Liver (tissue), 9 donors: ENCODE results near the gene COA8. TPM values are rescaled to one million over a fixed set of nuclear protein-coding genes. Genes with fewer than 3 reads are reported as not detected.

Experiments used
- DNase-seq: peaks from one replicate; pipeline ENCODE4 v3.0.0-alpha.2; 2017; ENCODE audit warnings: low spot score
- H3K27ac ChIP-seq, 2 donors: one replicate each; pipeline ENCODE4 v1.7.0; 2013; ENCODE audit warnings: inconsistent platforms in 2 of 2, low read length in 2 of 2, control low read depth in 1 of 2, low read depth in 1 of 2, mild to moderate bottlenecking in 1 of 2
- H3K27me3 ChIP-seq, 4 donors: one replicate each; pipeline versions ENCODE4 v1.6.1 to v1.7.0; 2013; ENCODE audit warnings: low read length in 3 of 4, inconsistent platforms in 1 of 4, mild to moderate bottlenecking in 1 of 4, moderate library complexity in 1 of 4; ENCODE audit not compliant: control insufficient read depth in 4 of 4, insufficient read depth in 4 of 4
- H3K36me3 ChIP-seq, 4 donors: one replicate each; pipeline versions ENCODE4 v1.6.1 to v1.7.0; 2013; ENCODE audit warnings: low read length in 3 of 4, mild to moderate bottlenecking in 3 of 4, low read depth in 1 of 4, moderate library complexity in 1 of 4; ENCODE audit not compliant: control insufficient read depth in 4 of 4, insufficient read depth in 3 of 4
- H3K4me1 ChIP-seq, 4 donors: one replicate each; pipeline versions ENCODE4 v1.6.1 to v1.7.0; 2013; ENCODE audit warnings: low read length in 3 of 4, mild to moderate bottlenecking in 3 of 4, moderate library complexity in 1 of 4; ENCODE audit not compliant: control insufficient read depth in 4 of 4, insufficient read depth in 4 of 4
- H3K4me3 ChIP-seq, 3 donors: one replicate each; pipeline versions ENCODE4 v1.6.1 to v1.7.0; 2013; ENCODE audit warnings: low read length in 3 of 3, control low read depth in 1 of 3, low read depth in 1 of 3, mild to moderate bottlenecking in 1 of 3
- H3K9ac ChIP-seq, 2 donors: one replicate each; pipeline ENCODE4 v1.7.0; 2013; ENCODE audit warnings: low read length in 2 of 2, mild to moderate bottlenecking in 2 of 2, moderate library complexity in 2 of 2, control low read depth in 1 of 2, low read depth in 1 of 2
- H3K9me3 ChIP-seq, 4 donors: one replicate each; pipeline versions ENCODE4 v1.6.1 to v1.7.0; 2013; ENCODE audit warnings: low read length in 3 of 4; ENCODE audit not compliant: control insufficient read depth in 4 of 4
- EGR1 ChIP-seq, 2 donors: IDR thresholded peaks; 2 replicates each; pipeline ENCODE4 v1.6.1; 2016 to 2018; ENCODE audit warnings: antibody characterized with exemption in 2 of 2, low read depth in 2 of 2
- FOXA2 ChIP-seq: IDR thresholded peaks from 2 replicates; pipeline ENCODE4 v1.6.1; 2016; ENCODE audit warnings: antibody characterized with exemption
- GABPA ChIP-seq, 2 donors: IDR thresholded peaks in 1 of 2; conservative IDR thresholded peaks in 1 of 2; 2 replicates each; pipeline ENCODE4 v1.6.1; 2016; ENCODE audit warnings: antibody characterized with exemption in 2 of 2, mild to moderate bottlenecking in 1 of 2, moderate library complexity in 1 of 2
- HNF4G ChIP-seq: IDR thresholded peaks from 2 replicates; pipeline ENCODE4 v1.6.1; 2016; ENCODE audit warnings: antibody characterized with exemption
- JUND ChIP-seq, 2 donors: IDR thresholded peaks; 2 replicates each; pipeline ENCODE4 v1.6.1; 2016; ENCODE audit warnings: antibody characterized with exemption in 2 of 2
- NR2F2 ChIP-seq: IDR thresholded peaks from 2 replicates; pipeline ENCODE4 v1.6.1; 2016; ENCODE audit warnings: antibody characterized with exemption
- RAD21 ChIP-seq, 2 donors: IDR thresholded peaks; 2 replicates each; pipeline ENCODE4 v1.6.1; 2016; ENCODE audit warnings: antibody characterized with exemption in 2 of 2, mild to moderate bottlenecking in 2 of 2
- SP1 ChIP-seq: IDR thresholded peaks from 2 replicates; pipeline ENCODE4 v1.6.1; 2018; ENCODE audit warnings: antibody characterized with exemption, mild to moderate bottlenecking
- TAF1 ChIP-seq: conservative IDR thresholded peaks from 2 replicates; pipeline ENCODE4 v1.6.1; 2016; ENCODE audit warnings: antibody characterized with exemption, mild to moderate bottlenecking
- YY1 ChIP-seq: IDR thresholded peaks from 2 replicates; pipeline ENCODE4 v1.6.1; 2016; ENCODE audit warnings: antibody characterized with exemption, mild to moderate bottlenecking
- WGBS: extraction: QIAGEN DNeasy Blood & Tissue Kit; methylation state at CpG from one replicate; pipeline ENCODE4 v1.1.7; 2013; 5-methylcytosine and 5-hydroxymethylcytosine counted together
- polyA plus RNA-seq, 2 donors: library from polyadenylated mRNA; stranded (reverse) in 1 of 2; unstranded in 1 of 2; fragments of 200-250 nt in 1 of 2; fragments of >200 nt in 1 of 2; fragmentation: Nextera tagmentation in 1 of 2; extraction: Ambion mirVana in 1 of 2; gene quantifications; one replicate each; pipeline versions ENCODE4 v1.2.1 to v1.2.3, GENCODE V29; 2013 to 2015
- total RNA-seq, 2 donors: library from RNA; depleted of rRNA; stranded (reverse); fragments of >200 nt; gene quantifications; one replicate each; pipeline ENCODE4 v1.2.3, GENCODE V29; 2014
- TF ChIP-seq, protein P1 (sequence below): fragments of 150-350 bp; IDR thresholded peaks from 2 replicates; pipeline ENCODE4 v1.5.1; 2017; ENCODE audit warnings: improper control_type of control experiment, low read depth, low read length; ENCODE audit not compliant: missing input control
- TF ChIP-seq, protein P2 (sequence below): IDR thresholded peaks from 2 replicates; pipeline ENCODE4 v1.6.1; 2016; ENCODE audit warnings: antibody characterized with exemption
- TF ChIP-seq, protein P3 (sequence below): IDR thresholded peaks from 2 replicates; pipeline ENCODE4 v1.6.1; 2016; ENCODE audit warnings: antibody characterized with exemption, mild to moderate bottlenecking
- TF ChIP-seq, protein P4 (sequence below): IDR thresholded peaks from 2 replicates; pipeline ENCODE4 v1.6.1; 2016; ENCODE audit warnings: antibody characterized with exemption
- TF ChIP-seq, protein P5 (sequence below): IDR thresholded peaks from 2 replicates; pipeline ENCODE4 v1.6.1; 2016; ENCODE audit warnings: antibody characterized with exemption
- donor health status: healthy.
- donor health status: healthy.
- donor health status: healthy.
- donor health status: healthy.
- donor health status: healthy.

COA8 gene
- total and polyA plus RNA-seq, 4 donors: 8.3 to 35.5 (median 17.0) TPM

DNA sequence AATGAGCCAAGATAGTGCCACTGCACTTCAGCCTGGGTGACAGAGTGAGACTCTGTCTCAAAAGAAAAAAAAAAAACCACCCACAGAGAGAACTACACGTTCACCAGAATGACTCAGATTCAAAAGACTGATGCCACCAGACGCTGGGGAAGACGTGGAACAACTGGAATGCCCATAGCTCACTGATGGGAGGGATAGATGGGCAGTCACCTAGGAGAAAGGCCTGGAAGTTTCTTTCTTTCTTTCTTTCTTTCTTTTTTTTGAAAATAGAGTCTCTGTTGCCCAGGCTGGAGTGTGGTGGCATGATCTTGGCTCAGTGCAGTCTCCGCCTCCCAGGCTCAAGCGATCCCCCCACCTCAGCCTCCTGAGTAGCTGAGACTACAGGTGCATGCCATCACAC lies 56.3 kb downstream of the COA8 start (continued):
- no peak for TF ChIP-seq EGR1 (IDR thresholded peaks at IDR 0.05; ENCODE audit: low read depth in 2 of 2)
- TF ChIP-seq YY1: no peak
- no peak for TF ChIP-seq JUND (IDR thresholded peaks at IDR 0.05)
- TF ChIP-seq SP1: no peak
- TF ChIP-seq, protein P1, sequence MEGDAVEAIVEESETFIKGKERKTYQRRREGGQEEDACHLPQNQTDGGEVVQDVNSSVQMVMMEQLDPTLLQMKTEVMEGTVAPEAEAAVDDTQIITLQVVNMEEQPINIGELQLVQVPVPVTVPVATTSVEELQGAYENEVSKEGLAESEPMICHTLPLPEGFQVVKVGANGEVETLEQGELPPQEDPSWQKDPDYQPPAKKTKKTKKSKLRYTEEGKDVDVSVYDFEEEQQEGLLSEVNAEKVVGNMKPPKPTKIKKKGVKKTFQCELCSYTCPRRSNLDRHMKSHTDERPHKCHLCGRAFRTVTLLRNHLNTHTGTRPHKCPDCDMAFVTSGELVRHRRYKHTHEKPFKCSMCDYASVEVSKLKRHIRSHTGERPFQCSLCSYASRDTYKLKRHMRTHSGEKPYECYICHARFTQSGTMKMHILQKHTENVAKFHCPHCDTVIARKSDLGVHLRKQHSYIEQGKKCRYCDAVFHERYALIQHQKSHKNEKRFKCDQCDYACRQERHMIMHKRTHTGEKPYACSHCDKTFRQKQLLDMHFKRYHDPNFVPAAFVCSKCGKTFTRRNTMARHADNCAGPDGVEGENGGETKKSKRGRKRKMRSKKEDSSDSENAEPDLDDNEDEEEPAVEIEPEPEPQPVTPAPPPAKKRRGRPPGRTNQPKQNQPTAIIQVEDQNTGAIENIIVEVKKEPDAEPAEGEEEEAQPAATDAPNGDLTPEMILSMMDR: no peak

DNA sequence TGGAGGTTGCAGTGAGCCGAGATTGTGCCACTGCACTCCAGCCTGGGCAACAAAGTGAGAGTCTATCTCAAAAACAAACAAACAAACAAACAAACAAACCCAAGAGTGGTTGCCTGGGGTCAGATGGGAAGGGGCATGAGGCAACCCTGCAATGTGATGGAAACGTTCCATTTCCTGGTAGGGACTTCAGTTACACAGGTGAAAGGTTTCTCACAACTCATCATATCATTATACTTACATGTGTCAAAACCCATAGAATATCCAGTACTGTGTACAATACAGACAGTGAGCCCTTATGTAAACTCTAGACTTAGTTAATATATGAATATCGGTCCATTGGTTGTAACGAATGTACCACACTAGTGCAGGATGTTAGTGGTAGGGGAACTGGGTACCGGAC lies 59.1 kb downstream of the COA8 start:
- Histone ChIP-seq H3K9ac (no peak overlapping the region), H3K9me3 (no peaks in the 10 kb centered on the region), H3K27me3 (no peaks in the 10 kb centered on the region), H3K4me1 (no peaks in the 10 kb centered on the region), H3K4me3 (no peak overlapping the region), H3K36me3 (no peaks in the 10 kb centered on the region), H3K27ac (no peak overlapping the region)
- WGBS: 89% methylated on average over 5 of the region's 5 CpGs
- no peak for TF ChIP-seq HNF4G
- TF ChIP-seq, protein P2, sequence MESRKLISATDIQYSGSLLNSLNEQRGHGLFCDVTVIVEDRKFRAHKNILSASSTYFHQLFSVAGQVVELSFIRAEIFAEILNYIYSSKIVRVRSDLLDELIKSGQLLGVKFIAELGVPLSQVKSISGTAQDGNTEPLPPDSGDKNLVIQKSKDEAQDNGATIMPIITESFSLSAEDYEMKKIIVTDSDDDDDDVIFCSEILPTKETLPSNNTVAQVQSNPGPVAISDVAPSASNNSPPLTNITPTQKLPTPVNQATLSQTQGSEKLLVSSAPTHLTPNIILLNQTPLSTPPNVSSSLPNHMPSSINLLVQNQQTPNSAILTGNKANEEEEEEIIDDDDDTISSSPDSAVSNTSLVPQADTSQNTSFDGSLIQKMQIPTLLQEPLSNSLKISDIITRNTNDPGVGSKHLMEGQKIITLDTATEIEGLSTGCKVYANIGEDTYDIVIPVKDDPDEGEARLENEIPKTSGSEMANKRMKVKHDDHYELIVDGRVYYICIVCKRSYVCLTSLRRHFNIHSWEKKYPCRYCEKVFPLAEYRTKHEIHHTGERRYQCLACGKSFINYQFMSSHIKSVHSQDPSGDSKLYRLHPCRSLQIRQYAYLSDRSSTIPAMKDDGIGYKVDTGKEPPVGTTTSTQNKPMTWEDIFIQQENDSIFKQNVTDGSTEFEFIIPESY: no peak
- TF ChIP-seq, protein P3, sequence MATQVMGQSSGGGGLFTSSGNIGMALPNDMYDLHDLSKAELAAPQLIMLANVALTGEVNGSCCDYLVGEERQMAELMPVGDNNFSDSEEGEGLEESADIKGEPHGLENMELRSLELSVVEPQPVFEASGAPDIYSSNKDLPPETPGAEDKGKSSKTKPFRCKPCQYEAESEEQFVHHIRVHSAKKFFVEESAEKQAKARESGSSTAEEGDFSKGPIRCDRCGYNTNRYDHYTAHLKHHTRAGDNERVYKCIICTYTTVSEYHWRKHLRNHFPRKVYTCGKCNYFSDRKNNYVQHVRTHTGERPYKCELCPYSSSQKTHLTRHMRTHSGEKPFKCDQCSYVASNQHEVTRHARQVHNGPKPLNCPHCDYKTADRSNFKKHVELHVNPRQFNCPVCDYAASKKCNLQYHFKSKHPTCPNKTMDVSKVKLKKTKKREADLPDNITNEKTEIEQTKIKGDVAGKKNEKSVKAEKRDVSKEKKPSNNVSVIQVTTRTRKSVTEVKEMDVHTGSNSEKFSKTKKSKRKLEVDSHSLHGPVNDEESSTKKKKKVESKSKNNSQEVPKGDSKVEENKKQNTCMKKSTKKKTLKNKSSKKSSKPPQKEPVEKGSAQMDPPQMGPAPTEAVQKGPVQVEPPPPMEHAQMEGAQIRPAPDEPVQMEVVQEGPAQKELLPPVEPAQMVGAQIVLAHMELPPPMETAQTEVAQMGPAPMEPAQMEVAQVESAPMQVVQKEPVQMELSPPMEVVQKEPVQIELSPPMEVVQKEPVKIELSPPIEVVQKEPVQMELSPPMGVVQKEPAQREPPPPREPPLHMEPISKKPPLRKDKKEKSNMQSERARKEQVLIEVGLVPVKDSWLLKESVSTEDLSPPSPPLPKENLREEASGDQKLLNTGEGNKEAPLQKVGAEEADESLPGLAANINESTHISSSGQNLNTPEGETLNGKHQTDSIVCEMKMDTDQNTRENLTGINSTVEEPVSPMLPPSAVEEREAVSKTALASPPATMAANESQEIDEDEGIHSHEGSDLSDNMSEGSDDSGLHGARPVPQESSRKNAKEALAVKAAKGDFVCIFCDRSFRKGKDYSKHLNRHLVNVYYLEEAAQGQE: no peak
- no peak for TF ChIP-seq RAD21 (IDR thresholded peaks at IDR 0.05)
- no peak for TF ChIP-seq TAF1
- TF ChIP-seq FOXA2: no peak
- no peak for TF ChIP-seq NR2F2
- TF ChIP-seq, protein P4, sequence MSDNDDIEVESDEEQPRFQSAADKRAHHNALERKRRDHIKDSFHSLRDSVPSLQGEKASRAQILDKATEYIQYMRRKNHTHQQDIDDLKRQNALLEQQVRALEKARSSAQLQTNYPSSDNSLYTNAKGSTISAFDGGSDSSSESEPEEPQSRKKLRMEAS: no peak
- TF ChIP-seq GABPA (IDR thresholded peaks at IDR 0.05 in 1 of 2, conservative IDR thresholded peaks at IDR 0.05 in 1 of 2): no peak
- TF ChIP-seq, protein P1: no peak
- no peak for TF ChIP-seq YY1
- no peak for TF ChIP-seq JUND (IDR thresholded peaks at IDR 0.05)
- TF ChIP-seq, protein P5, sequence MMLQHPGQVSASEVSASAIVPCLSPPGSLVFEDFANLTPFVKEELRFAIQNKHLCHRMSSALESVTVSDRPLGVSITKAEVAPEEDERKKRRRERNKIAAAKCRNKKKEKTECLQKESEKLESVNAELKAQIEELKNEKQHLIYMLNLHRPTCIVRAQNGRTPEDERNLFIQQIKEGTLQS: no peak
- TF ChIP-seq SP1: no peak
- no peak for DNase-seq
